Esophagus squamous epithelium (tissue), 4 donors: Measurements from ENCODE around the gene AAMP.

Experiments used
- POLR2A ChIP-seq, 4 donors: fragments of 450-650 bp; IDR thresholded peaks; one replicate each; pipeline ENCODE4 v1.6.1; 2017; ENCODE audit warnings: antibody characterized with exemption in 4 of 4, mild to moderate bottlenecking in 4 of 4, moderate library complexity in 3 of 4
- TF ChIP-seq, protein P1 (sequence below), 6 experiments: fragments of 450-650 bp in 4 of 6; fragments of 200-600 bp in 2 of 6; sonication (generic) in 2 of 6; IDR thresholded peaks; one replicate each; pipeline ENCODE4 v1.5.1; 2016 to 2019; ENCODE audit warnings: antibody characterized with exemption in 6 of 6, mild to moderate bottlenecking in 4 of 6, moderate library complexity in 4 of 6

DNA sequence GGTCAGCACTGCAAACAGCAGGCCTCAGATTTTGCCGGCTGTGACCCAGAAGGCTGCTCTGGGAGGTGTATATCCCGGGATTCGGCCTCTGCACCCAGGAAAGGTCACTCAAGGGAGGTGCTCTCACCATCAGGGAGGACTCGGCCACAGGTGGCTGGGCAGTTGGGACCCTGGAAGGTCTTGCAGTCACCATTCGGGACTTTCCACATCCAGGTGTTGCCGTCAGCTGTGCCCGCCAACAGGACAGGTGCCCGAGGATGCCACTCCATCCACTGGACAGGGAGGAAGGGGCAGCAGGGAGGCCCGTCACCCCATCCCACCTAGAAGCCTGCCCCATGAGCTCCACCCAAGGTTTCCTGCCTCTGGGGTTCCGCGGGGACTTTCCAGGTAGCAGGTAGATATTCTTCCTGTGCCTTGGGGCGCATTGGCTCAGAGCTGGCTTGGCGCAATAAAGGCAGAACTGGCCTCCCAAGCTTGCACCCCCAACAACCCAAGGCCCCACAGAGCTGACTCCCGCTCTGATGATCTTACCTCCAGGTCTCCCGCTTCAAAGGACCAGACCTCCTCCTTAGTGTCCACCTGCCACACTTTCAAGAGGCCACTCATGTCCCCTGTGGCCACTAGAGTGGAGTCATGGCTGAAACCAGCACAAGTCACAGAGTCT is 3.5 kb downstream of the AAMP start:
- TF ChIP-seq, protein P1, sequence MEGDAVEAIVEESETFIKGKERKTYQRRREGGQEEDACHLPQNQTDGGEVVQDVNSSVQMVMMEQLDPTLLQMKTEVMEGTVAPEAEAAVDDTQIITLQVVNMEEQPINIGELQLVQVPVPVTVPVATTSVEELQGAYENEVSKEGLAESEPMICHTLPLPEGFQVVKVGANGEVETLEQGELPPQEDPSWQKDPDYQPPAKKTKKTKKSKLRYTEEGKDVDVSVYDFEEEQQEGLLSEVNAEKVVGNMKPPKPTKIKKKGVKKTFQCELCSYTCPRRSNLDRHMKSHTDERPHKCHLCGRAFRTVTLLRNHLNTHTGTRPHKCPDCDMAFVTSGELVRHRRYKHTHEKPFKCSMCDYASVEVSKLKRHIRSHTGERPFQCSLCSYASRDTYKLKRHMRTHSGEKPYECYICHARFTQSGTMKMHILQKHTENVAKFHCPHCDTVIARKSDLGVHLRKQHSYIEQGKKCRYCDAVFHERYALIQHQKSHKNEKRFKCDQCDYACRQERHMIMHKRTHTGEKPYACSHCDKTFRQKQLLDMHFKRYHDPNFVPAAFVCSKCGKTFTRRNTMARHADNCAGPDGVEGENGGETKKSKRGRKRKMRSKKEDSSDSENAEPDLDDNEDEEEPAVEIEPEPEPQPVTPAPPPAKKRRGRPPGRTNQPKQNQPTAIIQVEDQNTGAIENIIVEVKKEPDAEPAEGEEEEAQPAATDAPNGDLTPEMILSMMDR (IDR thresholded peaks at IDR 0.05): no peak
- no peak for TF ChIP-seq POLR2A (IDR thresholded peaks at IDR 0.05)
